ENCODE measurements around the gene CNTRL. TPM values are rescaled to one million over a fixed set of nuclear protein-coding genes. Genes with fewer than 3 reads are reported as not detected.

Gene CNTRL
- total RNA-seq, 1 experiment from 2014 or later, result 13.4 TPM

DNA sequence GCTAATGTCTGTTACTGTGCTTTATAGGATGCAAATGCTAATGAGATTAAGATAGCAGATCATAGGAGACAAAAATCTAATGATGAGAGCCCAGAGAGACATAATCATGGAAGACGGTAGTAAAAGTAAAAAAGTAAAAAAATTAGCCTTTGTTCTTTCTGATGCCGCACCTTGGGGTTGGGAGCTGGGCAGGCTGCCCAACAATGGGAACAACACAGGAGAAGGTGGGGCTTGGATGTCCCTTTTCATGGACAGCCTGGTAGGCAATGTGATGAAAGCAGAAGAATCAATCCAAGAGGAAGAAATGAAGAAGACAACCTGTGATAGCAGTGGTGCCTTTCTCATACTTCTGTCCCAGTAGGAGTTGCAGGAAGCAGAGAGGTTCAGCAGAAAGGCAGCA lies 69.7 kb downstream of the CNTRL start:
- no peak for DNase-seq (ENCODE audit: low read depth, low spot score)
- no peak overlapping the region for H3K27ac ChIP-seq (ENCODE audit: low read depth, low read length)
- intact Hi-C loops (cut with micrococcal nuclease), result no loop called here
- H3K79me2 ChIP-seq (ENCODE audit: insufficient read depth, low read length), result no peaks in the 10 kb centered on the region
- no peaks in the 10 kb centered on the region for H3K27me3 ChIP-seq (ENCODE audit: insufficient read depth, low read length)
- ChIA-PET CTCF (no interaction called here), RAD21 (ENCODE audit: low non-redundant PET in 1 of 2, low total read pairs in 2 of 2, uncharacterized antibody in 2 of 2, unreplicated experiment in 2 of 2) (no interaction called here), POLR2A (no interaction called here)
- TF ChIP-seq ELF1 (IDR thresholded peaks at IDR 0.05; ENCODE audit: borderline replicate concordance, low read depth) (no peak), EZH2phosphoT487 (IDR thresholded peaks at IDR 0.05; ENCODE audit: borderline replicate concordance) (no peak), SRF (IDR thresholded peaks at IDR 0.05; ENCODE audit: low read depth) (no peak)
- TF ChIP-seq, protein P1, sequence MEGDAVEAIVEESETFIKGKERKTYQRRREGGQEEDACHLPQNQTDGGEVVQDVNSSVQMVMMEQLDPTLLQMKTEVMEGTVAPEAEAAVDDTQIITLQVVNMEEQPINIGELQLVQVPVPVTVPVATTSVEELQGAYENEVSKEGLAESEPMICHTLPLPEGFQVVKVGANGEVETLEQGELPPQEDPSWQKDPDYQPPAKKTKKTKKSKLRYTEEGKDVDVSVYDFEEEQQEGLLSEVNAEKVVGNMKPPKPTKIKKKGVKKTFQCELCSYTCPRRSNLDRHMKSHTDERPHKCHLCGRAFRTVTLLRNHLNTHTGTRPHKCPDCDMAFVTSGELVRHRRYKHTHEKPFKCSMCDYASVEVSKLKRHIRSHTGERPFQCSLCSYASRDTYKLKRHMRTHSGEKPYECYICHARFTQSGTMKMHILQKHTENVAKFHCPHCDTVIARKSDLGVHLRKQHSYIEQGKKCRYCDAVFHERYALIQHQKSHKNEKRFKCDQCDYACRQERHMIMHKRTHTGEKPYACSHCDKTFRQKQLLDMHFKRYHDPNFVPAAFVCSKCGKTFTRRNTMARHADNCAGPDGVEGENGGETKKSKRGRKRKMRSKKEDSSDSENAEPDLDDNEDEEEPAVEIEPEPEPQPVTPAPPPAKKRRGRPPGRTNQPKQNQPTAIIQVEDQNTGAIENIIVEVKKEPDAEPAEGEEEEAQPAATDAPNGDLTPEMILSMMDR (IDR thresholded peaks at IDR 0.05 in 2 of 3, conservative IDR thresholded peaks at IDR 0.05 in 1 of 3; ENCODE audit: borderline replicate concordance in 1 of 3, insufficient read depth in 1 of 3, low read depth in 2 of 3, low read length in 2 of 3), result no peak
- no peak for ATAC-seq
- no TSS peak for BruUV-seq (replicated peaks)
- no peak overlapping the region for H3K4me3 ChIP-seq (replicated peaks in 1 of 2; ENCODE audit: low read depth in 1 of 2, low read length in 2 of 2)
- no peaks in the 10 kb centered on the region for H3K4me1 ChIP-seq (ENCODE audit: control insufficient read depth in 1 of 2, insufficient read depth in 2 of 2, low read length in 2 of 2)
- H2AFZ ChIP-seq (ENCODE audit: low read depth, low read length, poor library complexity, severe bottlenecking), result no peak overlapping the region
- H3K9me3 ChIP-seq (ENCODE audit: control insufficient read depth in 1 of 2, insufficient read depth in 1 of 2, low read depth in 1 of 2, low read length in 2 of 2), result no peaks in the 10 kb centered on the region
- no peaks in the 10 kb centered on the region for H4K20me1 ChIP-seq (ENCODE audit: insufficient read depth)
- no peak overlapping the region for H3K4me2 ChIP-seq (ENCODE audit: low read length)
- no peak overlapping the region for H3K9ac ChIP-seq (ENCODE audit: low read length)
- no peaks in the 10 kb centered on the region for H3K9me2 ChIP-seq (ENCODE audit: insufficient read depth)
- H3K36me3 ChIP-seq (ENCODE audit: control insufficient read depth in 1 of 2, insufficient read depth in 2 of 2, low read length in 2 of 2), result peaks cover 0 to 9% of the 10 kb centered on the region in 2 experiments; a peak in 3 of 4 replicates

DNA sequence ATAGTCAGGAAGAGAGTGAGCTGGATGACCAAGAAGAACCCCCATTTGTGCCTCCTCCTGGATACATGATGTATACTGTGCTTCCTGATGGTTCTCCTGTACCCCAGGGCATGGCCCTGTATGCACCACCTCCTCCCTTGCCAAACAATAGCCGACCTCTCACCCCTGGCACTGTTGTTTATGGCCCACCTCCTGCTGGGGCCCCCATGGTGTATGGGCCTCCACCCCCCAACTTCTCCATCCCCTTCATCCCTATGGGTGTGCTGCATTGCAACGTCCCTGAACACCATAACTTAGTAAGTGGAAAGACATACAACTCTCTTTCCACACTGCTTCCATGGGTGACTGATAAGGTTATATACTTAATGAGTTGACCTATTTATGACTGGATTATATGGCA lies 75.4 kb downstream of the CNTRL start:
- H3K4me2 ChIP-seq (ENCODE audit: low read length), result no peak overlapping the region
- H3K79me2 ChIP-seq (ENCODE audit: insufficient read depth, low read length), result no peaks in the 10 kb centered on the region
- ChIA-PET RAD21 (ENCODE audit: low non-redundant PET in 1 of 2, low total read pairs in 2 of 2, uncharacterized antibody in 2 of 2, unreplicated experiment in 2 of 2) (no interaction called here), CTCF (no interaction called here), POLR2A (no interaction called here)
- H2AFZ ChIP-seq (ENCODE audit: low read depth, low read length, poor library complexity, severe bottlenecking), result no peak overlapping the region
- DNase-seq (ENCODE audit: low read depth, low spot score), result no peak
- intact Hi-C loops (cut with micrococcal nuclease), result loop anchor here (10.0 kb wide), 1 partner anchor 395 kb away; no protein-coding TSS in a partner anchor
- peaks cover 6 to 19% of the 10 kb centered on the region in 2 experiments; a peak in 3 of 4 replicates for H3K4me1 ChIP-seq (ENCODE audit: control insufficient read depth in 1 of 2, insufficient read depth in 2 of 2, low read length in 2 of 2)
- no peak overlapping the region for H3K4me3 ChIP-seq (replicated peaks in 1 of 2; ENCODE audit: low read depth in 1 of 2, low read length in 2 of 2)
- H4K20me1 ChIP-seq (ENCODE audit: insufficient read depth), result no peaks in the 10 kb centered on the region
- no peaks in the 10 kb centered on the region for H3K27me3 ChIP-seq (ENCODE audit: insufficient read depth, low read length)
- no peak for TF ChIP-seq EZH2 (IDR thresholded peaks at IDR 0.05)
- no peak for TF ChIP-seq TCF7L2 (IDR thresholded peaks at IDR 0.05; ENCODE audit: borderline replicate concordance, extremely low read depth, insufficient read depth, insufficient read length)
- no peak for TF ChIP-seq SRF (IDR thresholded peaks at IDR 0.05; ENCODE audit: low read depth)
- no peak for TF ChIP-seq POLR2A (IDR thresholded peaks at IDR 0.05; ENCODE audit: borderline replicate concordance, extremely low read depth, insufficient read depth, insufficient read length)
- no peak for TF ChIP-seq EGR1 (IDR thresholded peaks at IDR 0.05; ENCODE audit: low read depth)
- TF ChIP-seq EZH2phosphoT487 (IDR thresholded peaks at IDR 0.05; ENCODE audit: borderline replicate concordance), result no peak
- H3K36me3 ChIP-seq (ENCODE audit: control insufficient read depth in 1 of 2, insufficient read depth in 2 of 2, low read length in 2 of 2), result 0 out of 4 replicates have a peak, but pooled peaks cover 0 to 5% of the 10 kb centered on the region in 2 experiments
- H3K27ac ChIP-seq (ENCODE audit: low read depth, low read length), result no peak overlapping the region
- H3K9me3 ChIP-seq (ENCODE audit: control insufficient read depth in 1 of 2, insufficient read depth in 1 of 2, low read depth in 1 of 2, low read length in 2 of 2), result no peaks in the 10 kb centered on the region
- no peaks in the 10 kb centered on the region for H3K9me2 ChIP-seq (ENCODE audit: insufficient read depth)
- no peak for ATAC-seq
- H3K9ac ChIP-seq (ENCODE audit: low read length), result no peak overlapping the region
- no TSS peak for BruUV-seq (replicated peaks)
